H1 (cell line): Measurements from ENCODE around the gene DPY19L3. TPM values are rescaled to one million over a fixed set of nuclear protein-coding genes. Genes with fewer than 3 reads are reported as not detected.

Experiments used
- CTCF ChIA-PET: fragments of 300-600 bp; sonication (Branson Sonifier 250); formaldehyde crosslinking; loops from one replicate; lab custom pipeline; 2021; ENCODE audit not compliant: partially characterized antibody; lab: Charles Lee
- POLR2A ChIA-PET: fragments of 300-600 bp; sonication (Branson Sonifier 250); formaldehyde crosslinking; loops from one replicate; lab custom pipeline; 2021; ENCODE audit warnings: inconsistent platforms; ENCODE audit not compliant: partially characterized antibody; lab: Charles Lee
- DNase-seq, 2 experiments: peaks; one replicate each; pipeline versions ENCODE4 v3.0.0 to v3.0.0-alpha.2; 2010 to 2022; ENCODE audit warnings: low spot score in 2 of 2, low read depth in 1 of 2, mixed read lengths in 1 of 2
- FAIRE-seq: peaks from 2 replicates; lab custom pipeline; 2011; peaks lifted over from hg19 to GRCh38; lab: Jason Lieb, UNC
- H2AFZ ChIP-seq: 2 replicates; pipeline ENCODE4 v1.8.1; 2012; ENCODE audit warnings: low read length, inconsistent platforms
- H2AK5ac ChIP-seq: 2 replicates; pipeline ENCODE4 v1.6.1; 2013; ENCODE audit warnings: low read depth, low read length
- H2BK120ac ChIP-seq: replicated peaks from 2 replicates; pipeline ENCODE3; 2013; ENCODE audit warnings: low read depth, low read length, inconsistent platforms
- H2BK12ac ChIP-seq: 2 replicates; pipeline ENCODE4 v1.6.1; 2013; ENCODE audit warnings: low read depth, low read length
- H2BK15ac ChIP-seq: 2 replicates; pipeline ENCODE4 v1.6.1; 2013; ENCODE audit warnings: low read length
- H2BK20ac ChIP-seq: 2 replicates; pipeline ENCODE4 v1.6.1; 2013; ENCODE audit warnings: low read length
- H2BK5ac ChIP-seq: 2 replicates; pipeline ENCODE4 v1.6.1; 2013; ENCODE audit warnings: low read depth, low read length
- H3K14ac ChIP-seq: 2 replicates; pipeline ENCODE4 v1.6.1; 2013; ENCODE audit warnings: inconsistent platforms; ENCODE audit not compliant: insufficient read length
- H3K18ac ChIP-seq: 2 replicates; pipeline ENCODE4 v1.6.1; 2013; ENCODE audit warnings: low read length; ENCODE audit errors: extremely low read depth
- H3K23ac ChIP-seq: 2 replicates; pipeline ENCODE4 v1.6.1; 2013; ENCODE audit warnings: inconsistent platforms; ENCODE audit not compliant: insufficient read length
- H3K23me2 ChIP-seq: 2 replicates; pipeline ENCODE4 v1.6.1; 2013; ENCODE audit warnings: low read depth, low read length
- H3K27ac ChIP-seq: 2 replicates; pipeline ENCODE4 v1.6.1; 2011; ENCODE audit warnings: low read depth, low read length, inconsistent platforms
- H3K27me3 ChIP-seq, 4 experiments: replicated peaks in 1 of 4; 1 replicate in 1 of 4; 2 replicates in 3 of 4; pipeline versions ENCODE4 v1.6.1 to v1.8.1; 2011 to 2013; ENCODE audit warnings: low read length in 3 of 4, mild to moderate bottlenecking in 3 of 4, inconsistent platforms in 2 of 4, mixed read lengths in 2 of 4, moderate library complexity in 1 of 4; ENCODE audit not compliant: control insufficient read depth in 3 of 4, insufficient read depth in 3 of 4; ENCODE audit errors: extremely low read depth in 1 of 4
- H3K36me3 ChIP-seq, 4 experiments: 2 replicates each; pipeline versions ENCODE4 v1.6.1 to v1.8.1; 2011 to 2013; ENCODE audit warnings: mild to moderate bottlenecking in 4 of 4, low read length in 3 of 4, moderate library complexity in 2 of 4, control low read depth in 1 of 4, inconsistent platforms in 1 of 4; ENCODE audit not compliant: insufficient read depth in 4 of 4, control insufficient read depth in 2 of 4
- H3K4ac ChIP-seq: replicated peaks from 2 replicates; pipeline ENCODE3; 2013; ENCODE audit warnings: low read length, low read depth, mixed read lengths, inconsistent platforms; ENCODE audit not compliant: insufficient read length
- H3K4me1 ChIP-seq, 4 experiments: replicated peaks in 1 of 4; 1 replicate in 1 of 4; 2 replicates in 3 of 4; pipeline versions ENCODE4 v1.6.1 to v1.8.1; 2011 to 2013; ENCODE audit warnings: low read length in 3 of 4, inconsistent platforms in 2 of 4, mixed read lengths in 1 of 4; ENCODE audit not compliant: insufficient read depth in 4 of 4, control insufficient read depth in 3 of 4
- H3K4me2 ChIP-seq, 2 experiments: 2 replicates each; pipeline versions ENCODE4 v1.6.1 to v1.8.1; 2011 to 2013; ENCODE audit warnings: low read depth in 2 of 2, low read length in 2 of 2, control low read depth in 1 of 2, inconsistent platforms in 1 of 2, mild to moderate bottlenecking in 1 of 2; ENCODE audit not compliant: insufficient read depth in 1 of 2
- H3K4me3 ChIP-seq, 4 experiments: fragments of 200-600, 300-600 bp in 1 of 4; sonication (generic), shearing (Covaris generic), sonication (Bioruptor Twin) in 1 of 4; 2 replicates each; pipeline versions ENCODE4 v1.5.1 to v1.8.1; 2011 to 2016; ENCODE audit warnings: low read length in 4 of 4, low read depth in 3 of 4, control low read depth in 2 of 4, inconsistent platforms in 2 of 4, mild to moderate bottlenecking in 2 of 4, mixed read lengths in 1 of 4, moderate library complexity in 1 of 4; ENCODE audit not compliant: insufficient read depth in 2 of 4; ENCODE audit errors: extremely low read depth in 1 of 4
- H3K56ac ChIP-seq: replicated peaks from 2 replicates; pipeline ENCODE3; 2013; ENCODE audit warnings: low read depth, mild to moderate bottlenecking, mixed read lengths, low read length, inconsistent platforms; ENCODE audit not compliant: insufficient read length
- H3K79me1 ChIP-seq: 2 replicates; pipeline ENCODE4 v1.6.1; 2013; ENCODE audit warnings: low read depth, low read length, control low read depth
- H3K79me2 ChIP-seq, 2 experiments: 2 replicates each; pipeline versions ENCODE4 v1.6.1 to v1.8.1; 2012 to 2013; ENCODE audit warnings: low read length in 2 of 2, mild to moderate bottlenecking in 2 of 2, inconsistent platforms in 1 of 2; ENCODE audit not compliant: insufficient read depth in 2 of 2, control insufficient read depth in 1 of 2
- H3K9ac ChIP-seq, 4 experiments: replicated peaks in 1 of 4; 1 replicate in 1 of 4; 2 replicates in 3 of 4; pipeline versions ENCODE4 v1.6.1 to v1.8.1; 2011 to 2013; ENCODE audit warnings: low read depth in 3 of 4, low read length in 3 of 4, control low read depth in 2 of 4, mild to moderate bottlenecking in 2 of 4, moderate library complexity in 2 of 4, inconsistent platforms in 1 of 4; ENCODE audit errors: extremely low read depth in 1 of 4
- H3K9me3 ChIP-seq, 2 experiments: 2 replicates each; pipeline versions ENCODE4 v1.6.1 to v1.8.1; 2012 to 2013; ENCODE audit warnings: mild to moderate bottlenecking in 2 of 2, moderate library complexity in 2 of 2, control low read depth in 1 of 2, inconsistent platforms in 1 of 2, low read depth in 1 of 2, low read length in 1 of 2, mixed read lengths in 1 of 2; ENCODE audit not compliant: insufficient read depth in 2 of 2
- H4K20me1 ChIP-seq, 2 experiments: replicated peaks in 1 of 2; 2 replicates each; pipeline versions ENCODE3 to v1.8.1; 2011 to 2013; ENCODE audit warnings: inconsistent platforms in 2 of 2, low read length in 2 of 2, mild to moderate bottlenecking in 1 of 2; ENCODE audit not compliant: insufficient read depth in 2 of 2, control insufficient read depth in 1 of 2
- H4K5ac ChIP-seq: 2 replicates; pipeline ENCODE4 v1.6.1; 2013; ENCODE audit warnings: low read length, low read depth, mixed read lengths, inconsistent platforms; ENCODE audit not compliant: insufficient read length
- H4K8ac ChIP-seq: 2 replicates; pipeline ENCODE4 v1.8.0; 2013; ENCODE audit warnings: mild to moderate bottlenecking, moderate library complexity, low read length, inconsistent platforms; ENCODE audit not compliant: insufficient read depth; ENCODE audit errors: extremely low read depth
- H4K91ac ChIP-seq: replicated peaks from 2 replicates; pipeline ENCODE3; 2013; ENCODE audit warnings: low read length, mixed read lengths, inconsistent platforms; ENCODE audit not compliant: insufficient read length
- ATF2 ChIP-seq: IDR thresholded peaks from 2 replicates; pipeline ENCODE4 v1.6.1; 2012; ENCODE audit warnings: low read length, inconsistent platforms
- CBX8 ChIP-seq: fragments of 300-800, 300-1000 bp; sonication (generic); IDR thresholded peaks from 2 replicates; pipeline ENCODE4 v1.7.1; 2016; ENCODE audit warnings: low read depth, low read length, borderline replicate concordance
- RFX5 ChIP-seq: IDR thresholded peaks from 2 replicates; pipeline ENCODE4 v1.6.1; 2011; ENCODE audit warnings: low read depth, low read length, improper control_type of control experiment, borderline replicate concordance
- WGBS, 2 experiments: shearing (Covaris generic) in 1 of 2; methylation state at CpG; one replicate each; pipeline versions ENCODE4 v1.1.6 to v1.1.7; 2013 to 2015; ENCODE audit warnings: low lambda C conversion rate in 2 of 2, mixed read lengths in 2 of 2, inconsistent platforms in 1 of 2, low coverage in 1 of 2, missing lambda C conversion rate in 1 of 2; ENCODE audit not compliant: insufficient replicate concordance in 2 of 2, insufficient coverage in 1 of 2, insufficient read length in 1 of 2; ENCODE audit errors: extremely low coverage in 1 of 2, missing lambda C conversion rate in 1 of 2; 5-methylcytosine and 5-hydroxymethylcytosine counted together
- polyA plus RNA-seq, 7 experiments: library from polyadenylated mRNA; depleted of rRNA in 3 of 7; stranded (reverse) in 5 of 7; unstranded in 2 of 7; fragments of >200 nt in 5 of 7; fragments of 200-250 nt in 2 of 7; gene quantifications; 1 replicate in 5 of 7; 2 replicates in 1 of 7; 4 replicates in 1 of 7; pipeline versions ENCODE4 v1.2.1 to v1.2.3, GENCODE V29; 2011 to 2013; ENCODE audit warnings: missing spikeins in 2 of 7, mixed read lengths in 2 of 7
- total RNA-seq: library from RNA; stranded (reverse); fragmentation: NEBNext Ultra II Directional; extraction: Animal tissue kit (Norgen Biotek cat#: 25700); gene quantifications from 2 replicates; pipeline ENCODE4 v1.2.1, GENCODE V29; 2021

The DPY19L3 gene
- total and polyA plus RNA-seq, 2 of the 8 experiments (the other 6 are each of a cell fraction or from before 2014, with no cell fraction given), result 35.3 to 60.2 TPM

- H2AFZ ChIP-seq, result no peak overlapping the region
- H4K20me1 ChIP-seq, result peaks cover 3 to 4% of the 10 kb centered on the region in 2 experiments
- no peak overlapping the region for H2BK20ac ChIP-seq
- H3K27ac ChIP-seq, result no peak overlapping the region
- no peak overlapping the region for H3K56ac ChIP-seq
- H3K36me3 ChIP-seq, result peaks cover 0 to 38% (median 8%) of the 10 kb centered on the region in 4 experiments; a peak in 6 of 8 replicates
- no peak overlapping the region for H4K5ac ChIP-seq
- no peak overlapping the region for H2BK15ac ChIP-seq
- H3K9ac ChIP-seq, result no peak overlapping the region
- H2BK120ac ChIP-seq, result no peak overlapping the region
- FAIRE-seq (no peak), DNase-seq (no peak)
- H3K9me3 ChIP-seq, result no peaks in the 10 kb centered on the region
- H4K91ac ChIP-seq, result no peak overlapping the region
- H3K14ac ChIP-seq, result no peak overlapping the region
- 100% methylated on average over 1 of the region's 1 CpG; no CpG with 5 or more reads in 1 of the 2 experiments for WGBS, 2 experiments
- H3K23ac ChIP-seq, result no peak overlapping the region
- H3K4me2 ChIP-seq, result no peak overlapping the region
- 0 out of 4 replicates have a peak, but pooled peaks cover 0 to 2% of the 10 kb centered on the region in 2 experiments for H3K79me2 ChIP-seq
- no peaks in the 10 kb centered on the region for H3K27me3 ChIP-seq
- CTCF ChIA-PET, result interaction anchor here (0.6 kb wide), 1 partner anchor 11 kb away, joined by 4 read pairs; no protein-coding TSS in a partner anchor
- no peaks in the 10 kb centered on the region for H3K23me2 ChIP-seq
- no peak overlapping the region for H3K4ac ChIP-seq
- H3K18ac ChIP-seq, result no peak overlapping the region
- POLR2A ChIA-PET, result no interaction called here
- no peak for TF ChIP-seq RFX5
- TF ChIP-seq ATF2, result no peak
- TF ChIP-seq CBX8, result no peak
- H4K8ac ChIP-seq, result no peak overlapping the region
- H3K4me1 ChIP-seq, result no peaks in the 10 kb centered on the region
- H3K79me1 ChIP-seq, result no peaks in the 10 kb centered on the region; the same call in 1 of the 2 replicates
- no peak overlapping the region for H2BK5ac ChIP-seq
- no peak overlapping the region for H2AK5ac ChIP-seq
- H2BK12ac ChIP-seq, result no peak overlapping the region
- H3K4me3 ChIP-seq, result no peak overlapping the region
Measured at GRCh38 chr19:32437096-32437495, 31.5 kb downstream of the DPY19L3 start.
